H1 (cell line): ENCODE results near the gene CRKL. TPM values are rescaled to one million over a fixed set of nuclear protein-coding genes. Genes with fewer than 3 reads are reported as not detected.
"Not testable (repeated sequence)": the region's sequence is repeated elsewhere in the genome, so short reads cannot be mapped to it uniquely, and the experiment has no call there.

ENCODE experiments used
- CTCF ChIA-PET: fragments of 300-600 bp; sonication (Branson Sonifier 250); formaldehyde crosslinking; loops from one replicate; lab custom pipeline; 2021; ENCODE audit not compliant: partially characterized antibody; lab: Charles Lee
- POLR2A ChIA-PET: fragments of 300-600 bp; sonication (Branson Sonifier 250); formaldehyde crosslinking; loops from one replicate; lab custom pipeline; 2021; ENCODE audit warnings: inconsistent platforms; ENCODE audit not compliant: partially characterized antibody; lab: Charles Lee
- DNase-seq, 2 experiments: peaks; one replicate each; pipeline versions ENCODE4 v3.0.0 to v3.0.0-alpha.2; 2010 to 2022; ENCODE audit warnings: low spot score in 2 of 2, low read depth in 1 of 2, mixed read lengths in 1 of 2
- FAIRE-seq: peaks from 2 replicates; lab custom pipeline; 2011; peaks lifted over from hg19 to GRCh38; lab: Jason Lieb, UNC
- H2AFZ ChIP-seq: 2 replicates; pipeline ENCODE4 v1.8.1; 2012; ENCODE audit warnings: low read length, inconsistent platforms
- H2AK5ac ChIP-seq: 2 replicates; pipeline ENCODE4 v1.6.1; 2013; ENCODE audit warnings: low read depth, low read length
- H2BK120ac ChIP-seq: replicated peaks from 2 replicates; pipeline ENCODE3; 2013; ENCODE audit warnings: low read depth, low read length, inconsistent platforms
- H2BK12ac ChIP-seq: 2 replicates; pipeline ENCODE4 v1.6.1; 2013; ENCODE audit warnings: low read depth, low read length
- H2BK15ac ChIP-seq: 2 replicates; pipeline ENCODE4 v1.6.1; 2013; ENCODE audit warnings: low read length
- H2BK20ac ChIP-seq: 2 replicates; pipeline ENCODE4 v1.6.1; 2013; ENCODE audit warnings: low read length
- H2BK5ac ChIP-seq: 2 replicates; pipeline ENCODE4 v1.6.1; 2013; ENCODE audit warnings: low read depth, low read length
- H3K14ac ChIP-seq: 2 replicates; pipeline ENCODE4 v1.6.1; 2013; ENCODE audit warnings: inconsistent platforms; ENCODE audit not compliant: insufficient read length
- H3K18ac ChIP-seq: 2 replicates; pipeline ENCODE4 v1.6.1; 2013; ENCODE audit warnings: low read length; ENCODE audit errors: extremely low read depth
- H3K23ac ChIP-seq: 2 replicates; pipeline ENCODE4 v1.6.1; 2013; ENCODE audit warnings: inconsistent platforms; ENCODE audit not compliant: insufficient read length
- H3K23me2 ChIP-seq: 2 replicates; pipeline ENCODE4 v1.6.1; 2013; ENCODE audit warnings: low read depth, low read length
- H3K27ac ChIP-seq: 2 replicates; pipeline ENCODE4 v1.6.1; 2011; ENCODE audit warnings: low read depth, low read length, inconsistent platforms
- H3K27me3 ChIP-seq, 4 experiments: replicated peaks in 1 of 4; 1 replicate in 1 of 4; 2 replicates in 3 of 4; pipeline versions ENCODE4 v1.6.1 to v1.8.1; 2011 to 2013; ENCODE audit warnings: low read length in 3 of 4, mild to moderate bottlenecking in 3 of 4, inconsistent platforms in 2 of 4, mixed read lengths in 2 of 4, moderate library complexity in 1 of 4; ENCODE audit not compliant: control insufficient read depth in 3 of 4, insufficient read depth in 3 of 4; ENCODE audit errors: extremely low read depth in 1 of 4
- H3K36me3 ChIP-seq, 4 experiments: 2 replicates each; pipeline versions ENCODE4 v1.6.1 to v1.8.1; 2011 to 2013; ENCODE audit warnings: mild to moderate bottlenecking in 4 of 4, low read length in 3 of 4, moderate library complexity in 2 of 4, control low read depth in 1 of 4, inconsistent platforms in 1 of 4; ENCODE audit not compliant: insufficient read depth in 4 of 4, control insufficient read depth in 2 of 4
- H3K4ac ChIP-seq: replicated peaks from 2 replicates; pipeline ENCODE3; 2013; ENCODE audit warnings: low read length, low read depth, mixed read lengths, inconsistent platforms; ENCODE audit not compliant: insufficient read length
- H3K4me1 ChIP-seq, 4 experiments: replicated peaks in 1 of 4; 1 replicate in 1 of 4; 2 replicates in 3 of 4; pipeline versions ENCODE4 v1.6.1 to v1.8.1; 2011 to 2013; ENCODE audit warnings: low read length in 3 of 4, inconsistent platforms in 2 of 4, mixed read lengths in 1 of 4; ENCODE audit not compliant: insufficient read depth in 4 of 4, control insufficient read depth in 3 of 4
- H3K4me2 ChIP-seq, 2 experiments: 2 replicates each; pipeline versions ENCODE4 v1.6.1 to v1.8.1; 2011 to 2013; ENCODE audit warnings: low read depth in 2 of 2, low read length in 2 of 2, control low read depth in 1 of 2, inconsistent platforms in 1 of 2, mild to moderate bottlenecking in 1 of 2; ENCODE audit not compliant: insufficient read depth in 1 of 2
- H3K4me3 ChIP-seq, 4 experiments: fragments of 200-600, 300-600 bp in 1 of 4; sonication (generic), shearing (Covaris generic), sonication (Bioruptor Twin) in 1 of 4; 2 replicates each; pipeline versions ENCODE4 v1.5.1 to v1.8.1; 2011 to 2016; ENCODE audit warnings: low read length in 4 of 4, low read depth in 3 of 4, control low read depth in 2 of 4, inconsistent platforms in 2 of 4, mild to moderate bottlenecking in 2 of 4, mixed read lengths in 1 of 4, moderate library complexity in 1 of 4; ENCODE audit not compliant: insufficient read depth in 2 of 4; ENCODE audit errors: extremely low read depth in 1 of 4
- H3K56ac ChIP-seq: replicated peaks from 2 replicates; pipeline ENCODE3; 2013; ENCODE audit warnings: low read depth, mild to moderate bottlenecking, mixed read lengths, low read length, inconsistent platforms; ENCODE audit not compliant: insufficient read length
- H3K79me1 ChIP-seq: 2 replicates; pipeline ENCODE4 v1.6.1; 2013; ENCODE audit warnings: low read depth, low read length, control low read depth
- H3K79me2 ChIP-seq, 2 experiments: 2 replicates each; pipeline versions ENCODE4 v1.6.1 to v1.8.1; 2012 to 2013; ENCODE audit warnings: low read length in 2 of 2, mild to moderate bottlenecking in 2 of 2, inconsistent platforms in 1 of 2; ENCODE audit not compliant: insufficient read depth in 2 of 2, control insufficient read depth in 1 of 2
- H3K9ac ChIP-seq, 4 experiments: replicated peaks in 1 of 4; 1 replicate in 1 of 4; 2 replicates in 3 of 4; pipeline versions ENCODE4 v1.6.1 to v1.8.1; 2011 to 2013; ENCODE audit warnings: low read depth in 3 of 4, low read length in 3 of 4, control low read depth in 2 of 4, mild to moderate bottlenecking in 2 of 4, moderate library complexity in 2 of 4, inconsistent platforms in 1 of 4; ENCODE audit errors: extremely low read depth in 1 of 4
- H3K9me3 ChIP-seq, 2 experiments: 2 replicates each; pipeline versions ENCODE4 v1.6.1 to v1.8.1; 2012 to 2013; ENCODE audit warnings: mild to moderate bottlenecking in 2 of 2, moderate library complexity in 2 of 2, control low read depth in 1 of 2, inconsistent platforms in 1 of 2, low read depth in 1 of 2, low read length in 1 of 2, mixed read lengths in 1 of 2; ENCODE audit not compliant: insufficient read depth in 2 of 2
- H4K20me1 ChIP-seq, 2 experiments: replicated peaks in 1 of 2; 2 replicates each; pipeline versions ENCODE3 to v1.8.1; 2011 to 2013; ENCODE audit warnings: inconsistent platforms in 2 of 2, low read length in 2 of 2, mild to moderate bottlenecking in 1 of 2; ENCODE audit not compliant: insufficient read depth in 2 of 2, control insufficient read depth in 1 of 2
- H4K5ac ChIP-seq: 2 replicates; pipeline ENCODE4 v1.6.1; 2013; ENCODE audit warnings: low read length, low read depth, mixed read lengths, inconsistent platforms; ENCODE audit not compliant: insufficient read length
- H4K8ac ChIP-seq: 2 replicates; pipeline ENCODE4 v1.8.0; 2013; ENCODE audit warnings: mild to moderate bottlenecking, moderate library complexity, low read length, inconsistent platforms; ENCODE audit not compliant: insufficient read depth; ENCODE audit errors: extremely low read depth
- H4K91ac ChIP-seq: replicated peaks from 2 replicates; pipeline ENCODE3; 2013; ENCODE audit warnings: low read length, mixed read lengths, inconsistent platforms; ENCODE audit not compliant: insufficient read length
- WGBS, 2 experiments: shearing (Covaris generic) in 1 of 2; methylation state at CpG; one replicate each; pipeline versions ENCODE4 v1.1.6 to v1.1.7; 2013 to 2015; ENCODE audit warnings: low lambda C conversion rate in 2 of 2, mixed read lengths in 2 of 2, inconsistent platforms in 1 of 2, low coverage in 1 of 2, missing lambda C conversion rate in 1 of 2; ENCODE audit not compliant: insufficient replicate concordance in 2 of 2, insufficient coverage in 1 of 2, insufficient read length in 1 of 2; ENCODE audit errors: extremely low coverage in 1 of 2, missing lambda C conversion rate in 1 of 2; 5-methylcytosine and 5-hydroxymethylcytosine counted together
- polyA plus RNA-seq, 7 experiments: library from polyadenylated mRNA; depleted of rRNA in 3 of 7; stranded (reverse) in 5 of 7; unstranded in 2 of 7; fragments of >200 nt in 5 of 7; fragments of 200-250 nt in 2 of 7; gene quantifications; 1 replicate in 5 of 7; 2 replicates in 1 of 7; 4 replicates in 1 of 7; pipeline versions ENCODE4 v1.2.1 to v1.2.3, GENCODE V29; 2011 to 2013; ENCODE audit warnings: missing spikeins in 2 of 7, mixed read lengths in 2 of 7
- total RNA-seq: library from RNA; stranded (reverse); fragmentation: NEBNext Ultra II Directional; extraction: Animal tissue kit (Norgen Biotek cat#: 25700); gene quantifications from 2 replicates; pipeline ENCODE4 v1.2.1, GENCODE V29; 2021

Gene CRKL
- total and polyA plus RNA-seq, 2 of the 8 experiments (the other 6 are each of a cell fraction or from before 2014, with no cell fraction given), result 34.5 to 94.5 TPM

DNA sequence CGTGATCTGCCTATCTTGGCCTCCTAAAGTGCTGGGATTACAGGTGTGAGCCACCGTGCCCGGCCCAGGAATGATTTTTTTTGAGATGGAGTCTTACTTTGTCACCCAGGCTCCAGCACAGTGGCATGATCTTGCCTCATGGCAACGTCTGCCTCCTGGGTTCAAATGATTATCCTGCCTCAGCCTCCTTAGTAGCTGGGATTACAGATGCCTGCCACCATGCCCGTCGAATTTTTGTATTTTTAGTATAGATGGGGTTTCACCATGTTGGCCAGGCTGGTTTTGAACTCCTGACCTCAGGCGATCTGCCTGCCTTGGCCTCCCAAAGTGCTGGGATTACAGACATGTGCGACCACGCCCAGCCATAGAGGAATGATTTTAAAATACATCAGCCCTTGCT, 17.8 kb downstream of the CRKL start:
- not testable (repeated sequence) for H3K79me1 ChIP-seq, H3K4me1 ChIP-seq, H2AK5ac ChIP-seq, H3K23me2 ChIP-seq, H2BK5ac ChIP-seq, H4K91ac ChIP-seq, H4K5ac ChIP-seq, H3K9ac ChIP-seq, H3K4ac ChIP-seq, H4K8ac ChIP-seq, H3K23ac ChIP-seq, H2BK120ac ChIP-seq, H3K14ac ChIP-seq, H2BK15ac ChIP-seq, H3K4me2 ChIP-seq, FAIRE-seq, H3K56ac ChIP-seq, H3K4me3 ChIP-seq, H2AFZ ChIP-seq, H3K27me3 ChIP-seq, H2BK20ac ChIP-seq, H3K18ac ChIP-seq, H2BK12ac ChIP-seq, DNase-seq, H3K9me3 ChIP-seq, H3K27ac ChIP-seq
- H4K20me1 ChIP-seq, result peaks cover 30 to 37% of the 10 kb centered on the region in 2 experiments
- ChIA-PET CTCF (interaction anchor here (1.2 kb wide), 1 partner anchor 33 kb away, joined by 3 read pairs; no protein-coding TSS in a partner anchor), POLR2A (interaction anchor here (0.7 to 1.4 kb wide), 3 partner anchors 8 to 26 kb away, joined by 3 read pairs; no protein-coding TSS in a partner anchor)
- H3K36me3 ChIP-seq, result peaks cover 4 to 39% (median 13%) of the 10 kb centered on the region in 4 experiments; a peak in 7 of 8 replicates
- 95% methylated on average over 9 of the region's 9 CpGs; no CpG with 5 or more reads in 1 of the 2 experiments for WGBS, 2 experiments
- peaks cover 50 to 96% of the 10 kb centered on the region in 2 experiments for H3K79me2 ChIP-seq
